Testis (tissue), 5 donors: ENCODE measurements around the gene MEGF9. TPM values are rescaled to one million over a fixed set of nuclear protein-coding genes. Genes with fewer than 3 reads are reported as not detected.

Experiments used
- DNase-seq: peaks from one replicate; pipeline ENCODE4 v3.0.0-alpha.2; 2019
- H3K27ac ChIP-seq, 2 donors: fragments of 200-600 bp; sonication (generic); one replicate each; pipeline ENCODE4 v1.5.1; 2019
- H3K27me3 ChIP-seq: fragments of 200-600 bp; sonication (generic); one replicate; pipeline ENCODE4 v1.5.1; 2019
- H3K36me3 ChIP-seq: fragments of 200-600 bp; sonication (generic); one replicate; pipeline ENCODE4 v1.5.1; 2017; ENCODE audit warnings: low read depth; ENCODE audit errors: missing control alignments
- H3K4me1 ChIP-seq: fragments of 200-600 bp; sonication (generic); one replicate; pipeline ENCODE4 v1.5.1; 2019
- H3K4me3 ChIP-seq, 2 donors: fragments of 200-600 bp; sonication (generic); one replicate each; pipeline ENCODE4 v1.5.1; 2017 to 2019
- H3K9me3 ChIP-seq: fragments of 200-600 bp; sonication (generic); one replicate; pipeline ENCODE4 v1.5.1; 2017
- POLR2A ChIP-seq: fragments of 450-650 bp; IDR thresholded peaks from one replicate; pipeline ENCODE4 v1.6.1; 2017; ENCODE audit warnings: antibody characterized with exemption, mild to moderate bottlenecking, moderate library complexity
- WGBS, 2 donors: methylation state at CpG; one replicate each; pipeline ENCODE4 v1.1.5; 2018; 5-methylcytosine and 5-hydroxymethylcytosine counted together
- intact Hi-C: fragments of 100-400 bp; cut with DNase I; formaldehyde crosslinking; loops from one replicate; pipeline ENCODE4 v1.15.1; 2023; ENCODE audit warnings: low total_unique reads
- long read RNA-seq, 2 donors: transcript quantifications; one replicate each; lab custom pipeline, GENCODE V29; 2026
- polyA plus RNA-seq: library from polyadenylated mRNA; stranded (reverse); fragments of 350-450 nt; fragmentation: Illumina TruSeq; extraction: RNeasy Lipid Tissue Mini Kit (QIAGEN cat#74804); gene quantifications from one replicate; pipeline ENCODE4 v1.2.3, GENCODE V29; 2014; ENCODE audit warnings: low read depth, low replicate concordance; ENCODE audit not compliant: insufficient read depth
- total RNA-seq, 2 donors: library from RNA; depleted of rRNA; stranded (reverse); fragments of >200 nt; gene quantifications; one replicate each; pipeline ENCODE4 v1.2.3, GENCODE V29; 2016
- TF ChIP-seq, protein P1 (sequence below), 3 experiments: fragments of 450-650 bp in 2 of 3; fragments of 200-600 bp in 1 of 3; sonication (generic) in 1 of 3; IDR thresholded peaks; one replicate each; pipeline ENCODE4 v1.5.1; 2016 to 2019; ENCODE audit warnings: antibody characterized with exemption in 3 of 3, mild to moderate bottlenecking in 2 of 3, moderate library complexity in 1 of 3

The MEGF9 gene
- total RNA-seq (1 to 10 TPM; 8.2 to 8.5 TPM), polyA plus RNA-seq (7.2 TPM)
- long read RNA-seq, donor 1, full-length matches to known transcripts: 4 of 4 reads
- long read RNA-seq, donor 1, partial matches to known transcripts: 0 of 4 reads
- long read RNA-seq, donor 1, other reads (novel, unspliced or antisense): 0 of 4 reads
- long read RNA-seq, donor 2, full-length matches to known transcripts: 4 of 4 reads
- long read RNA-seq, donor 2, partial matches to known transcripts: 0 of 4 reads
- long read RNA-seq, donor 2, other reads (novel, unspliced or antisense): 0 of 4 reads

GRCh38 chr9:120714088-120714845 lies at the start of gene MEGF9:
Gene MEGF9, minus strand, starts transcription at chr9:120714470. Its CDS starts 112 bp downstream, at chr9:120714358.
- peak within 1 kb of the TSS; percentile 72 to 77 for H3K4me3 ChIP-seq
- no peaks in the 10 kb centered on the region for H3K36me3 ChIP-seq
- peak; percentile 99 for DNase-seq
- no peaks in the 10 kb centered on the region for H3K9me3 ChIP-seq
- intact Hi-C loops: no loop called here
- H3K4me1 ChIP-seq: peaks cover 17% of the 10 kb centered on the region
- TF ChIP-seq POLR2A: peak; percentile 70
- TF ChIP-seq, protein P1, sequence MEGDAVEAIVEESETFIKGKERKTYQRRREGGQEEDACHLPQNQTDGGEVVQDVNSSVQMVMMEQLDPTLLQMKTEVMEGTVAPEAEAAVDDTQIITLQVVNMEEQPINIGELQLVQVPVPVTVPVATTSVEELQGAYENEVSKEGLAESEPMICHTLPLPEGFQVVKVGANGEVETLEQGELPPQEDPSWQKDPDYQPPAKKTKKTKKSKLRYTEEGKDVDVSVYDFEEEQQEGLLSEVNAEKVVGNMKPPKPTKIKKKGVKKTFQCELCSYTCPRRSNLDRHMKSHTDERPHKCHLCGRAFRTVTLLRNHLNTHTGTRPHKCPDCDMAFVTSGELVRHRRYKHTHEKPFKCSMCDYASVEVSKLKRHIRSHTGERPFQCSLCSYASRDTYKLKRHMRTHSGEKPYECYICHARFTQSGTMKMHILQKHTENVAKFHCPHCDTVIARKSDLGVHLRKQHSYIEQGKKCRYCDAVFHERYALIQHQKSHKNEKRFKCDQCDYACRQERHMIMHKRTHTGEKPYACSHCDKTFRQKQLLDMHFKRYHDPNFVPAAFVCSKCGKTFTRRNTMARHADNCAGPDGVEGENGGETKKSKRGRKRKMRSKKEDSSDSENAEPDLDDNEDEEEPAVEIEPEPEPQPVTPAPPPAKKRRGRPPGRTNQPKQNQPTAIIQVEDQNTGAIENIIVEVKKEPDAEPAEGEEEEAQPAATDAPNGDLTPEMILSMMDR (IDR thresholded peaks at IDR 0.05): no peak
- peak within 1 kb of the TSS; percentile 82 to 90 for H3K27ac ChIP-seq
- WGBS, 2 donors: 0% methylated on average over 51 of the region's 102 CpGs; no CpG with 5 or more reads in 1 of the 2 donors
- no peaks in the 10 kb centered on the region for H3K27me3 ChIP-seq

GRCh38 chr9:120761006-120761405 lies 46.7 kb upstream of the MEGF9 start:
- intact Hi-C loops: no loop called here
- Histone ChIP-seq H3K36me3 (no peaks in the 10 kb centered on the region), H3K9me3 (no peaks in the 10 kb centered on the region), H3K4me3 (no peak overlapping the region), H3K27me3 (no peaks in the 10 kb centered on the region), H3K27ac (no peak overlapping the region), H3K4me1 (no peaks in the 10 kb centered on the region)
- DNase-seq: no peak
- TF ChIP-seq POLR2A: no peak
- TF ChIP-seq, protein P1 (IDR thresholded peaks at IDR 0.05): no peak
- 74 to 79% methylated on average over 2 of the region's 2 CpGs for WGBS, 2 donors

DNA sequence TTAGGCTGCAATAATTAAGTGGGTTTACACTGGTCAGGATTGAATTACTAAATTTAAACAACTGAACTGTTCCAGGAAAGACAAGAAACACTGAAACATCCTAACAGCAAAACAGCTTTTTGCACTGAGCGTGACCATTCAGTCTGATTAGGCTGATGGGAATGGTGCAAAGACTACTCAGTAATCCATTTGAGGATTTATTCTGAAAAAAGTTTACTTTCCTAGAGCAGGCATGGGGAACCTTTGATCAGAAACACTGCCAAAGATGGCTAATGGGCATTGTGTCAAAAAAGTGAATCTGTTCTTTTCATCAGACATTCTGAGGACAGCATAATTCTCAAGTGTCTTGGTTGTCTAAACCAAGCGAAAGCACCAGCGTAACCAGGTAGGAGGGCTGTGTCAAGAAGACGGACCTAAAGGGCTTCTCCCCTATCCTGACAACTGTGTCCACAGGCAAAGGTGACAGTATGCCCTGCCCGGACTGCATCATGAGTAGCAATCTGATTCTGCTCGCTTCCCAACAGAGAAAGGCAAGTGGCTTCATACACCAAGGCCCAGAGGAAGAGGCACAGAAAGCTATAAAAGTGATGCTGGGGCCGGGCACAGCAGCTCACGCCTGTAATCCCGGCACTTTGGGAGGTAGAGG lies 45.6 kb upstream of the MEGF9 start:
- H3K27me3 ChIP-seq: no peaks in the 10 kb centered on the region
- H3K9me3 ChIP-seq: no peaks in the 10 kb centered on the region
- no peak for DNase-seq
- no peaks in the 10 kb centered on the region for H3K36me3 ChIP-seq
- H3K4me3 ChIP-seq: no peak overlapping the region
- WGBS, 2 donors: 89 to 98% methylated on average over 7 to 9 of the region's 9 CpGs
- TF ChIP-seq POLR2A: no peak
- TF ChIP-seq, protein P1 (IDR thresholded peaks at IDR 0.05): no peak
- H3K27ac ChIP-seq: no peak overlapping the region
- no peaks in the 10 kb centered on the region for H3K4me1 ChIP-seq
- intact Hi-C loops: no loop called here

GRCh38 chr9:120758544-120758943 lies 44.3 kb upstream of the MEGF9 start:
- no peak overlapping the region for H3K4me3 ChIP-seq
- DNase-seq: no peak
- intact Hi-C loops: no loop called here
- no peaks in the 10 kb centered on the region for H3K9me3 ChIP-seq
- H3K36me3 ChIP-seq: no peaks in the 10 kb centered on the region
- WGBS, 2 donors: 83 to 87% methylated on average over 3 of the region's 3 CpGs
- no peak overlapping the region for H3K27ac ChIP-seq
- no peaks in the 10 kb centered on the region for H3K27me3 ChIP-seq
- H3K4me1 ChIP-seq: no peaks in the 10 kb centered on the region
- TF ChIP-seq POLR2A: no peak
- TF ChIP-seq, protein P1 (IDR thresholded peaks at IDR 0.05): no peak
